ENCODE results near the gene MYO7A. TPM values are rescaled to one million over a fixed set of nuclear protein-coding genes. Genes with fewer than 3 reads are reported as not detected.

The MYO7A gene
- total RNA-seq, 2 donors from 2014 or later, result 1.4 to 5.0 TPM

GRCh38 chr11:77139201-77139600 is 11.2 kb downstream of the MYO7A start:
- Histone ChIP-seq H3K4me3 (no peak overlapping the region), H3K9me3 (no peaks in the 10 kb centered on the region), H3K27ac (no peak overlapping the region), H3K27me3 (no peaks in the 10 kb centered on the region), H3K36me3 (no peaks in the 10 kb centered on the region), H3K4me1 (peaks cover 0 to 18% of the 10 kb centered on the region in 2 donors)
- no peak for DNase-seq (ENCODE audit: low spot score)
- no peak for TF ChIP-seq CTCF (IDR thresholded peaks at IDR 0.05)

GRCh38 chr11:77140231-77140851 is 12.3 kb downstream of the MYO7A start:
- no peaks in the 10 kb centered on the region for H3K9me3 ChIP-seq
- H3K27me3 ChIP-seq, result no peaks in the 10 kb centered on the region
- DNase-seq (ENCODE audit: low spot score), result peak; percentile 72
- no peaks in the 10 kb centered on the region for H3K36me3 ChIP-seq
- peaks cover 0 to 18% of the 10 kb centered on the region in 2 donors for H3K4me1 ChIP-seq
- H3K4me3 ChIP-seq, result no peak overlapping the region
- H3K27ac ChIP-seq, result peak overlapping the region; percentile 35 to 54
- TF ChIP-seq CTCF (IDR thresholded peaks at IDR 0.05), result no peak

- H3K27ac ChIP-seq, result peak overlapping the region in 1 of 2 donors; percentile 35
- no peaks in the 10 kb centered on the region for H3K36me3 ChIP-seq
- no peak for DNase-seq (ENCODE audit: low spot score)
- peaks cover 0 to 18% of the 10 kb centered on the region in 2 donors for H3K4me1 ChIP-seq
- no peak overlapping the region for H3K4me3 ChIP-seq
- TF ChIP-seq CTCF (IDR thresholded peaks at IDR 0.05), result no peak
- no peaks in the 10 kb centered on the region for H3K9me3 ChIP-seq
- no peaks in the 10 kb centered on the region for H3K27me3 ChIP-seq
Observed at GRCh38 chr11:77141034-77141433, 13.0 kb downstream of the MYO7A start.

- H3K4me3 ChIP-seq, result no peak overlapping the region
- H3K27me3 ChIP-seq, result no peaks in the 10 kb centered on the region
- DNase-seq (ENCODE audit: low spot score), result no peak
- no peaks in the 10 kb centered on the region for H3K9me3 ChIP-seq
- H3K27ac ChIP-seq, result no peak overlapping the region
- no peak for TF ChIP-seq CTCF (IDR thresholded peaks at IDR 0.05)
- peaks cover 0 to 18% of the 10 kb centered on the region in 2 donors for H3K4me1 ChIP-seq
- no peaks in the 10 kb centered on the region for H3K36me3 ChIP-seq
Observed at GRCh38 chr11:77141475-77141874, 13.4 kb downstream of the MYO7A start.

GRCh38 chr11:77142091-77142975 is 14.3 kb downstream of the MYO7A start:
- no peak overlapping the region for H3K4me3 ChIP-seq
- TF ChIP-seq CTCF (IDR thresholded peaks at IDR 0.05), result no peak
- H3K4me1 ChIP-seq, result peaks cover 0 to 18% of the 10 kb centered on the region in 2 donors
- H3K36me3 ChIP-seq, result no peaks in the 10 kb centered on the region
- no peak for DNase-seq (ENCODE audit: low spot score)
- no peak overlapping the region for H3K27ac ChIP-seq
- H3K27me3 ChIP-seq, result no peaks in the 10 kb centered on the region
- H3K9me3 ChIP-seq, result no peaks in the 10 kb centered on the region

Measured in right atrium auricular region (tissue), 2 donors.